GM06990 (cell line): ENCODE results near the gene CST9.

Source experiments
- DNase-seq: peaks from one replicate; pipeline ENCODE4 v3.0.0-alpha.2; 2011; ENCODE audit not compliant: insufficient read length; ENCODE audit errors: extremely low read depth
- H3K27me3 ChIP-seq: replicated peaks from 2 replicates; pipeline ENCODE4 v1.6.0; 2011; ENCODE audit warnings: low read length; ENCODE audit not compliant: control insufficient read depth, insufficient read depth
- H3K36me3 ChIP-seq: 2 replicates; pipeline ENCODE4 v1.5.1; 2011; ENCODE audit warnings: low read length; ENCODE audit not compliant: control insufficient read depth, insufficient read depth
- H3K4me3 ChIP-seq: replicated peaks from 2 replicates; pipeline ENCODE4 v1.5.1; 2011; ENCODE audit warnings: low read depth, mild to moderate bottlenecking, control low read depth, low read length
- TF ChIP-seq, protein P1 (sequence below): IDR thresholded peaks from 2 replicates; pipeline ENCODE4 v1.5.1; 2011; ENCODE audit warnings: low read length, control low read depth, mild to moderate bottlenecking, inconsistent platforms; ENCODE audit not compliant: insufficient read depth, poor library complexity, severe bottlenecking

The CST9 gene

DNA sequence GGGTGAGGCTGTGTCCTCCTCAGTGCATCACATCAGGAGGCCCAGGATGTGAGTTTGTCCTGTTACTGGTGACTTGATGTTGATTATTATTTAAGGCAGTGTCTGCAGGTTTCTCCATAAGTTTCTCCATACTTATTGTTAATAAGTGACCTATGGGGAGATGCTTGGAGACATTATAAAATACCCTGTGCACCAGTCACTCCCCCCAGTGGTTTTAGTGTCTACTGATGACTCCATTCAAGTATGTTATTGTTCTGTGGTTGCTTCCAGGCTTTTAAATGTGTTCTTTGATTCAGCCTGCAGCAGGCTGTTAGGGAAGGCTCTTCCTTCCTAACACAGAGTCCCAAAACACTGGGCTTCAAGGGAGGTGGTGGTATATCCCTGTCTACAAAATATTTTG, 46.7 kb upstream of the CST9 start:
- TF ChIP-seq, protein P1, sequence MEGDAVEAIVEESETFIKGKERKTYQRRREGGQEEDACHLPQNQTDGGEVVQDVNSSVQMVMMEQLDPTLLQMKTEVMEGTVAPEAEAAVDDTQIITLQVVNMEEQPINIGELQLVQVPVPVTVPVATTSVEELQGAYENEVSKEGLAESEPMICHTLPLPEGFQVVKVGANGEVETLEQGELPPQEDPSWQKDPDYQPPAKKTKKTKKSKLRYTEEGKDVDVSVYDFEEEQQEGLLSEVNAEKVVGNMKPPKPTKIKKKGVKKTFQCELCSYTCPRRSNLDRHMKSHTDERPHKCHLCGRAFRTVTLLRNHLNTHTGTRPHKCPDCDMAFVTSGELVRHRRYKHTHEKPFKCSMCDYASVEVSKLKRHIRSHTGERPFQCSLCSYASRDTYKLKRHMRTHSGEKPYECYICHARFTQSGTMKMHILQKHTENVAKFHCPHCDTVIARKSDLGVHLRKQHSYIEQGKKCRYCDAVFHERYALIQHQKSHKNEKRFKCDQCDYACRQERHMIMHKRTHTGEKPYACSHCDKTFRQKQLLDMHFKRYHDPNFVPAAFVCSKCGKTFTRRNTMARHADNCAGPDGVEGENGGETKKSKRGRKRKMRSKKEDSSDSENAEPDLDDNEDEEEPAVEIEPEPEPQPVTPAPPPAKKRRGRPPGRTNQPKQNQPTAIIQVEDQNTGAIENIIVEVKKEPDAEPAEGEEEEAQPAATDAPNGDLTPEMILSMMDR = no peak
- Histone ChIP-seq H3K4me3 (no peak overlapping the region), H3K27me3 (no peaks in the 10 kb centered on the region), H3K36me3 (no peaks in the 10 kb centered on the region)
- no peak for DNase-seq

DNA sequence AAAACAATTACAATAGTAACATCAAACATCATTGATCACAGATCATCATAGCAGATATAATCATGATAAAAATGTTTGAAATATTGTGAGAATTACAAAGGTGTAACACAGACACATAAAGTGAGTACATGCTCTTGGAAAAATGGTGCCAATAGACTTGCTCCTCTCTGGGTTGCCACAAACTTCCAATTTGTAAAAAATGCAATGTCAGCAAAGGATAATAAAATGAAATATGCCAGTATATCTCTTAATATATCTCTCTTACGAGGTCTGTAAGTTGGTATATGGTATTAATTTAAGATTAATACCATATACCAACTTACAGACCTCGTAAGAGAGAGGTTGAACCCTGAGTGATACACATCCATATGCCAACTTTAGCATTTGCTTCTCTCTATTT, 45.4 kb upstream of the CST9 start:
- no peak for DNase-seq
- H3K27me3 ChIP-seq = no peaks in the 10 kb centered on the region
- H3K4me3 ChIP-seq = no peak overlapping the region
- TF ChIP-seq, protein P1 = no peak
- no peaks in the 10 kb centered on the region for H3K36me3 ChIP-seq

DNA sequence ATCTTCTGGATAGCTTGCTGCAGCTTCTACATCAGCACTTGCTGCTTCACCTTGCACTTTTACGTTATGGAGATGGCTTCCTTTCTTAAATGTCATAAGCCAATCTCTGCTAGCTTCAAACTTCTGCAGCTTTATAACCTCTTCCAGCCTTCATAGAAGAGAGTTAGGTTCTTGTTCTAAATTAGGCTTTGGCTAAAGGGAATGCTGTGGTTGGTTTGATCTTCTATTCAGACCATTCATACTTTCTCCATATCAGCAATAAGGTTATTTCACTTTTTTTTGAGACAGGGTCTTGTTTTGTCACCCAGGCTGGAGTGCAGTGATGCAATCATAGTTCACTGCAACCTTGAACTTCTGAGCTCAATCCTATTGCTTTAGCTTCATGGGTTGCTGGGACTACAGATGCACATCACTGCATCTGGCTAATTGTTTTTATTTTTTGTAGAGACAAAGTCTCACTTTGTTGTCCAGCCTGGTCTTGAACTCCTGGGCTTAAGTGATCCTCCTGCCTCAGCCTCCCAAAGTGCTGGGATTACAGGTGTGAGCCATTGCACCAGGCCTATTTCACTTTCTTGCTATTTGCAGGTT, 44.2 kb upstream of the CST9 start:
- no peaks in the 10 kb centered on the region for H3K36me3 ChIP-seq
- no peak overlapping the region for H3K4me3 ChIP-seq
- H3K27me3 ChIP-seq = no peaks in the 10 kb centered on the region
- TF ChIP-seq, protein P1 = no peak
- DNase-seq = no peak

GRCh38 chr20:23649242-23649641, 43.5 kb upstream of the CST9 start:
- Histone ChIP-seq H3K36me3 (no peaks in the 10 kb centered on the region), H3K4me3 (no peak overlapping the region), H3K27me3 (no peaks in the 10 kb centered on the region)
- TF ChIP-seq, protein P1 = no peak
- no peak for DNase-seq

DNA sequence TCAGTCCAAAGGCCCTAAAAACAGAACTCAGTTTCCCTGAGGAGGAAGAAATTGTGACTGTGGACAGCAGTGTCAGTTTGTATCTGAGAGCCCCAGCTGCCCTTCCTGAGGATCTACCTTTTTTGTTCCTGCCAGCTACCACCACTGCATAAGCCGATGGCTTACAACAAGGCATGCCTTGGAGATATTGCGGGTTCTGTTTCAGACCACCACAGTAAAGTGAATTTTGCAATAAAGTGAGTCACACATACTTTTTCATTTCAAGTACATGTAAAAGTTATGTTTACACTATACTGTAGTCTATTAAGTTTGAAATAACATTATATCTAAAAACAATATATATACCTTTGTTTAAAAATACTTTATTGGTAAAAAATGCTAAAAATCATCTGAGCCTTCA, 41.6 kb upstream of the CST9 start:
- TF ChIP-seq, protein P1 = no peak
- Histone ChIP-seq H3K27me3 (no peaks in the 10 kb centered on the region), H3K4me3 (no peak overlapping the region), H3K36me3 (no peaks in the 10 kb centered on the region)
- no peak for DNase-seq
